A549 (cell line): ENCODE data around the gene SRC. TPM values are rescaled to one million over a fixed set of nuclear protein-coding genes. Genes with fewer than 3 reads are reported as not detected.

ENCODE experiments used
- ATAC-seq, 2 experiments: fragments of 200-7000 bp in 1 of 2; fragments of >200 bp in 1 of 2; cut with Nextera tagmentation in 1 of 2; cut with Tn5 transposase in 1 of 2; 3 replicates each; pipeline versions ENCODE4 v1.8.0 to v1.9.1; 2018 to 2020; ENCODE audit warnings: mild to moderate bottlenecking in 1 of 2, moderate library complexity in 1 of 2
- CTCF ChIA-PET: fragments of 300-600 bp; sonication (Branson Sonifier 250); formaldehyde crosslinking; extraction: SDS; loops from one replicate; lab custom pipeline; 2021; ENCODE audit warnings: antibody characterized with exemption, inconsistent platforms; lab: Yijun Ruan, JAX
- POLR2A ChIA-PET: fragments of 350-600 bp; formaldehyde crosslinking; extraction: SDS; loops from one replicate; lab custom pipeline; 2021; ENCODE audit warnings: antibody characterized with exemption, inconsistent platforms; lab: Yijun Ruan, JAX
- DNase-seq, 2 experiments: peaks; one replicate each; pipeline versions ENCODE4 v3.0.0 to v3.0.0-alpha.2; 2011 to 2016; ENCODE audit warnings: low read depth in 1 of 2, low spot score in 1 of 2
- FAIRE-seq: peaks from 2 replicates; lab custom pipeline; 2011; peaks lifted over from hg19 to GRCh38; lab: Jason Lieb, UNC
- H3K27ac ChIP-seq, 2 experiments: fragments of >200 bp; sonication (Bioruptor Twin); formaldehyde crosslinking; 3 replicates each; pipeline ENCODE4 v1.5.1; 2016 to 2017
- H3K4me1 ChIP-seq: fragments of >200 bp; sonication (Bioruptor Twin); formaldehyde crosslinking; 3 replicates; pipeline ENCODE4 v1.6.1; 2016
- H3K4me2 ChIP-seq: fragments of >200 bp; sonication (Bioruptor Twin); formaldehyde crosslinking; 3 replicates; pipeline ENCODE4 v1.6.1; 2016
- H3K4me3 ChIP-seq: fragments of >200 bp; sonication (Bioruptor Twin); formaldehyde crosslinking; 3 replicates; pipeline ENCODE4 v1.5.1; 2016
- H3K9me3 ChIP-seq: fragments of >200 bp; sonication (Bioruptor Twin); formaldehyde crosslinking; 3 replicates; pipeline ENCODE4 v1.6.1; 2016
- E2F6 ChIP-seq: IDR thresholded peaks from 2 replicates; pipeline ENCODE4 v1.6.1; 2012; ENCODE audit warnings: low read depth, borderline replicate concordance
- ESRRA ChIP-seq: fragments of 150-350 bp; IDR thresholded peaks from 2 replicates; pipeline ENCODE4 v1.6.1; 2014; ENCODE audit warnings: mild to moderate bottlenecking, low read length, borderline replicate concordance
- FOSB ChIP-seq: fragments of 250-450 bp; sonication (Bioruptor Pico); IDR thresholded peaks from 2 replicates; pipeline ENCODE4 v1.5.0; 2020; ENCODE audit warnings: mild to moderate bottlenecking, moderate library complexity
- HDAC2 ChIP-seq: fragments of 200-600 bp; sonication (generic); IDR thresholded peaks from 2 replicates; pipeline ENCODE4 v1.6.1; 2016
- HOXB13 ChIP-seq: fragments of 250-450 bp; sonication (Bioruptor Pico); IDR thresholded peaks from 2 replicates; pipeline ENCODE4 v1.5.0; 2020; ENCODE audit warnings: low read depth, mild to moderate bottlenecking, moderate library complexity
- HOXB5 ChIP-seq: fragments of 250-450 bp; sonication (Bioruptor Pico); IDR thresholded peaks from 2 replicates; pipeline ENCODE4 v1.5.0; 2020; ENCODE audit warnings: mild to moderate bottlenecking, moderate library complexity
- KDM5A ChIP-seq: fragments of 200-600 bp; sonication (generic); IDR thresholded peaks from 2 replicates; pipeline ENCODE4 v1.6.1; 2016; ENCODE audit warnings: antibody characterized with exemption, mild to moderate bottlenecking
- MAX ChIP-seq: IDR thresholded peaks from 2 replicates; pipeline ENCODE4 v1.6.1; 2012
- NR3C1 ChIP-seq: fragments of >200 bp; sonication (Bioruptor Twin); formaldehyde crosslinking; IDR thresholded peaks from 3 replicates; pipeline ENCODE4 v1.6.1; 2017
- PBX3 ChIP-seq: IDR thresholded peaks from 2 replicates; pipeline ENCODE4 v1.6.1; 2012
- PHF8 ChIP-seq: fragments of 200-600 bp; sonication (generic); IDR thresholded peaks from 2 replicates; pipeline ENCODE4 v1.6.1; 2016; ENCODE audit warnings: low read depth, mild to moderate bottlenecking, antibody characterized with exemption, moderate library complexity, borderline replicate concordance
- RAD21 ChIP-seq, 2 experiments: fragments of >200 bp in 1 of 2; sonication (Bioruptor Twin) in 1 of 2; formaldehyde crosslinking in 1 of 2; IDR thresholded peaks in 1 of 2; conservative IDR thresholded peaks in 1 of 2; 2 replicates in 1 of 2; 3 replicates in 1 of 2; pipeline ENCODE4 v1.6.1; 2012 to 2018; ENCODE audit warnings: inconsistent platforms in 1 of 2
- RARB ChIP-seq: fragments of 250-450 bp; sonication (Bioruptor Pico); IDR thresholded peaks from 2 replicates; pipeline ENCODE4 v1.8.0; 2021; ENCODE audit warnings: mild to moderate bottlenecking, moderate library complexity
- RCOR1 ChIP-seq: fragments of 150-350 bp; IDR thresholded peaks from 2 replicates; pipeline ENCODE4 v1.6.1; 2014; ENCODE audit warnings: antibody characterized with exemption, low read length, low read depth
- SREBF2 ChIP-seq: fragments of 450-650 bp; IDR thresholded peaks from 2 replicates; pipeline ENCODE4 v1.6.1; 2014; ENCODE audit warnings: mild to moderate bottlenecking, moderate library complexity
- TFCP2L1 ChIP-seq: fragments of 250-450 bp; sonication (Bioruptor Pico); IDR thresholded peaks from 2 replicates; pipeline ENCODE4 v1.5.0; 2021; ENCODE audit warnings: mild to moderate bottlenecking
- ZSCAN20 ChIP-seq: fragments of 250-450 bp; sonication (Bioruptor Pico); IDR thresholded peaks from 2 replicates; pipeline ENCODE4 v1.8.0; 2022; ENCODE audit warnings: mild to moderate bottlenecking, moderate library complexity
- WGBS: methylation state at CpG from one replicate; pipeline ENCODE4 v1.1.6; 2017; ENCODE audit errors: missing lambda C conversion rate; 5-methylcytosine and 5-hydroxymethylcytosine counted together
- polyA plus RNA-seq, 4 experiments: library from polyadenylated mRNA; depleted of rRNA in 3 of 4; stranded (reverse); fragments of >200 nt; fragmentation: RNase III in 1 of 4; extraction: RNeasy Plus Mini Kit Qiagen cat#74134 plus additional on column Dnase treatment in 1 of 4; gene quantifications; 2 replicates in 3 of 4; 3 replicates in 1 of 4; pipeline ENCODE4 v1.2.3, GENCODE V29; 2011 to 2017

The SRC gene
- polyA plus RNA-seq, 2 of the 4 experiments (the other 2 are of a cell fraction), result 139 to 154 TPM

GRCh38 chr20:37392441-37393195 lies 46.7 kb downstream of the SRC start (continued):
- no peak for TF ChIP-seq E2F6
- TF ChIP-seq FOSB (CRISPR knock-in tag), result peak; percentile 76; the same call in 1 of the 2 replicates
- peak; percentile 100 for TF ChIP-seq ESRRA
- TF ChIP-seq HOXB13 (CRISPR knock-in tag), result no peak
- no peak for TF ChIP-seq HOXB5 (CRISPR knock-in tag)
- TF ChIP-seq MAX, result peak; percentile 28; the same call in 1 of the 2 replicates
- no peak for TF ChIP-seq ZSCAN20 (CRISPR knock-in tag)
- no peak for TF ChIP-seq KDM5A

- DNase-seq, result no peak
- Histone ChIP-seq H3K4me1 (peaks cover 88% of the 10 kb centered on the region), H3K4me3 (no peak overlapping the region), H3K27ac (peak overlapping the region; percentile 69 to 84; a peak in 5 of 6 replicates), H3K4me2 (peak overlapping the region; percentile 32; the same call in 2 of the 3 replicates), H3K9me3 (no peaks in the 10 kb centered on the region)
- no peak for TF ChIP-seq RAD21 (conservative IDR thresholded peaks at IDR 0.05 in 1 of 2, IDR thresholded peaks at IDR 0.05 in 1 of 2)
- TF ChIP-seq HDAC2, result no peak
- no peak for TF ChIP-seq TFCP2L1 (CRISPR knock-in tag)
- TF ChIP-seq PBX3, result peak; percentile 63; the same call in 1 of the 2 replicates
- no peak for TF ChIP-seq RARB
- no peak for FAIRE-seq
- POLR2A ChIA-PET, result interaction anchor here (0.6 kb wide), 1 partner anchor 10 kb away, joined by 4 read pairs; no protein-coding TSS in a partner anchor
- CTCF ChIA-PET, result interaction anchor here (1.0 to 4.5 kb wide), 6 partner anchors 10 to 134 kb away, joined by 3 to 26 read pairs (median 8); partner anchors contain the start of gene BLCAP
- WGBS, result 70% methylated on average over 11 of the region's 11 CpGs
- peak in 1 of 2 experiments; percentile 2; a peak in 3 of 6 replicates for ATAC-seq
These were observed 47.4 kb downstream of the SRC start for GRCh38 chr20:37393196-37393862.

- CTCF ChIA-PET, result interaction anchor here (1.0 to 4.5 kb wide), 4 partner anchors 11 to 129 kb away, joined by 5 to 26 read pairs (median 8); no protein-coding TSS in a partner anchor
- TF ChIP-seq SREBF2 (no peak), NR3C1 (no peak), PHF8 (no peak), RCOR1 (no peak), PBX3 (0 out of 2 replicates have a peak, but pooled peaks have one; percentile 2)
- WGBS, result 90% methylated on average over 19 of the region's 22 CpGs
- POLR2A ChIA-PET, result interaction anchor here (0.6 kb wide), 1 partner anchor 9 kb away, joined by 4 read pairs; no protein-coding TSS in a partner anchor
- Histone ChIP-seq H3K9me3 (no peaks in the 10 kb centered on the region), H3K4me2 (peak overlapping the region; percentile 32; the same call in 1 of the 3 replicates), H3K4me3 (no peak overlapping the region), H3K4me1 (peaks cover 82% of the 10 kb centered on the region), H3K27ac (peak overlapping the region; percentile 69 to 84; a peak in 5 of 6 replicates)
- ATAC-seq (peak in 1 of 2 experiments; percentile 2; a peak in 3 of 6 replicates), DNase-seq (no peak), FAIRE-seq (no peak)
These were observed 48.1 kb downstream of the SRC start for GRCh38 chr20:37393863-37394542.
